OCI-M1 (cell line): ENCODE data around the gene ARRB1.

ENCODE experiments used
- DNase-seq: peaks from one replicate; lab custom pipeline; 2025; lab: John Stamatoyannopoulos, UW

The ARRB1 gene

GRCh38 chr11:75219869-75220268 is 131.6 kb downstream of the ARRB1 start:
- no peak for DNase-seq

DNA sequence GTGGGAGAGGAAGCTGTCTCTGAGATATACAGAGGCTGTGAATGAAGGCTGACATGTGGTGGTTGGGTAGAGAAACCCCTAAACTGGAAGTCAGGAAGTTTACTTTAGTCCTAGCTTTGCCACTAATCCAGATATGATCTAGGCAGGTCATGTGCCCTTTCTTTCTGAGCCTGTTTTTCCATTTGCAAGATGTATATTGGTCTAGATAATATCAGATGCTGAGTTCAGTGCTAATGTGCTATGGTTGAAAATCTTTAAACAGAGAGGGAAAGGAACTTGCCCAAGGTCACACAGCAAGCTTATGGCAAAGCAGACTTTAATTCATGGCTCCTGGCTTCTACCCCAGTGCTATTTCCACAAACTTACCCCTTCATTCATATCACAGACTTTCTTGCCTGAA is 136.6 kb downstream of the ARRB1 start:
- DNase-seq, result no peak

GRCh38 chr11:75214411-75214821 is 137.0 kb downstream of the ARRB1 start:
- DNase-seq, result peak; percentile 99
